ENCODE measurements around the gene OR10G2.

OR10G2 gene

GRCh38 chr14:21671371-21671770, 36.6 kb upstream of the OR10G2 start:
- no peak overlapping the region for H3K4me3 ChIP-seq (ENCODE audit: low read depth in 1 of 2, low read length in 1 of 2)
- H3K4me1 ChIP-seq (ENCODE audit: control insufficient read depth in 1 of 2, insufficient read depth in 1 of 2, low read depth in 1 of 2, low read length in 1 of 2), result no peaks in the 10 kb centered on the region
- H3K9me3 ChIP-seq, result no peaks in the 10 kb centered on the region
- H3K27me3 ChIP-seq, result no peaks in the 10 kb centered on the region
- no peaks in the 10 kb centered on the region for H3K36me3 ChIP-seq
- no peak overlapping the region for H3K27ac ChIP-seq
- TF ChIP-seq, protein P1, sequence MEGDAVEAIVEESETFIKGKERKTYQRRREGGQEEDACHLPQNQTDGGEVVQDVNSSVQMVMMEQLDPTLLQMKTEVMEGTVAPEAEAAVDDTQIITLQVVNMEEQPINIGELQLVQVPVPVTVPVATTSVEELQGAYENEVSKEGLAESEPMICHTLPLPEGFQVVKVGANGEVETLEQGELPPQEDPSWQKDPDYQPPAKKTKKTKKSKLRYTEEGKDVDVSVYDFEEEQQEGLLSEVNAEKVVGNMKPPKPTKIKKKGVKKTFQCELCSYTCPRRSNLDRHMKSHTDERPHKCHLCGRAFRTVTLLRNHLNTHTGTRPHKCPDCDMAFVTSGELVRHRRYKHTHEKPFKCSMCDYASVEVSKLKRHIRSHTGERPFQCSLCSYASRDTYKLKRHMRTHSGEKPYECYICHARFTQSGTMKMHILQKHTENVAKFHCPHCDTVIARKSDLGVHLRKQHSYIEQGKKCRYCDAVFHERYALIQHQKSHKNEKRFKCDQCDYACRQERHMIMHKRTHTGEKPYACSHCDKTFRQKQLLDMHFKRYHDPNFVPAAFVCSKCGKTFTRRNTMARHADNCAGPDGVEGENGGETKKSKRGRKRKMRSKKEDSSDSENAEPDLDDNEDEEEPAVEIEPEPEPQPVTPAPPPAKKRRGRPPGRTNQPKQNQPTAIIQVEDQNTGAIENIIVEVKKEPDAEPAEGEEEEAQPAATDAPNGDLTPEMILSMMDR (IDR thresholded peaks at IDR 0.05), result no peak

- no peak overlapping the region for H3K27ac ChIP-seq
- H3K4me3 ChIP-seq (ENCODE audit: low read depth in 1 of 2, low read length in 1 of 2), result no peak overlapping the region
- no peaks in the 10 kb centered on the region for H3K9me3 ChIP-seq
- no peaks in the 10 kb centered on the region for H3K4me1 ChIP-seq (ENCODE audit: control insufficient read depth in 1 of 2, insufficient read depth in 1 of 2, low read depth in 1 of 2, low read length in 1 of 2)
- TF ChIP-seq, protein P1 (IDR thresholded peaks at IDR 0.05), result no peak
- H3K27me3 ChIP-seq, result no peaks in the 10 kb centered on the region
- no peaks in the 10 kb centered on the region for H3K36me3 ChIP-seq
These were observed 34.5 kb upstream of the OR10G2 start for GRCh38 chr14:21669284-21669683.

GRCh38 chr14:21668377-21668776, 33.6 kb upstream of the OR10G2 start:
- Histone ChIP-seq H3K4me1 (ENCODE audit: control insufficient read depth in 1 of 2, insufficient read depth in 1 of 2, low read depth in 1 of 2, low read length in 1 of 2) (no peaks in the 10 kb centered on the region), H3K36me3 (no peaks in the 10 kb centered on the region), H3K4me3 (ENCODE audit: low read depth in 1 of 2, low read length in 1 of 2) (no peak overlapping the region), H3K9me3 (no peaks in the 10 kb centered on the region), H3K27ac (no peak overlapping the region), H3K27me3 (no peaks in the 10 kb centered on the region)
- TF ChIP-seq, protein P1 (IDR thresholded peaks at IDR 0.05), result no peak

- Histone ChIP-seq H3K4me3 (ENCODE audit: low read depth in 1 of 2, low read length in 1 of 2) (no peak overlapping the region), H3K9me3 (no peaks in the 10 kb centered on the region), H3K27ac (no peak overlapping the region), H3K36me3 (no peaks in the 10 kb centered on the region), H3K4me1 (ENCODE audit: control insufficient read depth in 1 of 2, insufficient read depth in 1 of 2, low read depth in 1 of 2, low read length in 1 of 2) (no peaks in the 10 kb centered on the region), H3K27me3 (peaks cover 13% of the 10 kb centered on the region)
- TF ChIP-seq, protein P1 (IDR thresholded peaks at IDR 0.05), result no peak
These were observed 22.2 kb upstream of the OR10G2 start for GRCh38 chr14:21656980-21657379.

GRCh38 chr14:21654215-21654614, 19.5 kb upstream of the OR10G2 start:
- Histone ChIP-seq H3K9me3 (no peaks in the 10 kb centered on the region), H3K27me3 (peaks cover 13% of the 10 kb centered on the region), H3K4me1 (ENCODE audit: control insufficient read depth in 1 of 2, insufficient read depth in 1 of 2, low read depth in 1 of 2, low read length in 1 of 2) (no peaks in the 10 kb centered on the region), H3K4me3 (ENCODE audit: low read depth in 1 of 2, low read length in 1 of 2) (no peak overlapping the region), H3K36me3 (no peaks in the 10 kb centered on the region), H3K27ac (no peak overlapping the region)
- TF ChIP-seq, protein P1 (IDR thresholded peaks at IDR 0.05), result no peak

DNA sequence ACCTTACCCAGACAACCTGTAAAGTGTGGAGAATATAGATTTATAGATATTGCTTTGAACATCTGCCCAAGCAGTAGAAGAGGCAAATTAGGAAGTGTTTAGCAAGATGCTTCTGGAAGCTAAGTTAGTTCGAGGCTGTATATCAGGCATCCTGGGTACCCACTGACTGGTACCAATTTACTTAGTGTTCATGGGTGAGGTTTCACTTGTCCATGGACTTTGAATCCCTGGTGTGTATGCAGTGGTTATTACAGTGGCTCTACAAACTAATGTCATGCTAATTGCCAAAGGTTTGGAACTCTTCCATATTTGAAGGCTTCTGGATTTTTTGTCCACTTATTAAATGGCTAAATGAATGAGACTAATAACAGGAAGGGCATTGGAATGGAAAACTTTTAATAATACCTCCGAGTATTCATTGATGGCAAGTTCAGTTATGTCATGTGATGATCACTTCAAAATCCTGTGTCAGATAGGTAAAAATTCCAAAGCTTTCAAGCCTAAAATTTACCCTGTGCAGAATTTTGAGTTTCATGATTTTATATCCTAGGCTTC, 18.7 kb upstream of the OR10G2 start, which contains the start of gene OR4E2:
TSS of gene OR4E2 (plus strand) at position 505 of the 555 bp plus-strand sequence. CDS start 11,248 bp downstream, outside the sequence.
- H3K27me3 ChIP-seq, result peaks cover 5% of the 10 kb centered on the region
- no peaks in the 10 kb centered on the region for H3K9me3 ChIP-seq
- H3K27ac ChIP-seq, result no peak within 1 kb of the TSS
- H3K36me3 ChIP-seq, result no peaks in the 10 kb centered on the region
- no peaks in the 10 kb centered on the region for H3K4me1 ChIP-seq (ENCODE audit: control insufficient read depth in 1 of 2, insufficient read depth in 1 of 2, low read depth in 1 of 2, low read length in 1 of 2)
- TF ChIP-seq, protein P1 (IDR thresholded peaks at IDR 0.05), result no peak
- H3K4me3 ChIP-seq (ENCODE audit: low read depth in 1 of 2, low read length in 1 of 2), result no peak within 1 kb of the TSS

All from neutrophil (primary cell).